ENCODE data around the gene NDEL1.

- TF ChIP-seq CTCF (IDR thresholded peaks at IDR 0.05) (no peak), POLR2A (IDR thresholded peaks at IDR 0.05) (no peak), POLR2AphosphoS5 (IDR thresholded peaks at IDR 0.05) (no peak), EP300 (IDR thresholded peaks at IDR 0.05) (no peak)
Observed at GRCh38 chr17:8412089-8412488, 23.6 kb upstream of the NDEL1 start.

All from suprapubic skin (tissue), 4 donors.